Right ventricle myocardium inferior (tissue), 1 donor: ENCODE results near the gene DNAH1. TPM values are rescaled to one million over a fixed set of nuclear protein-coding genes. Genes with fewer than 3 reads are reported as not detected.

ENCODE experiments used
- ATAC-seq: fragments of 200-7000 bp; cut with Tn5 transposase; one replicate; pipeline ENCODE4 v1.9.1; 2020; ENCODE audit warnings: mild to moderate bottlenecking, moderate library complexity
- DNase-seq: peaks from one replicate; pipeline ENCODE4 v3.0.0; 2021; ENCODE audit errors: missing footprints
- intact Hi-C: fragments of 100-400 bp; cut with DNase I; formaldehyde crosslinking; loops from one replicate; pipeline ENCODE4 v1.11.0; 2022
- microRNA-seq: library from miRNA; unstranded; fragments of <30 nt; microRNA quantifications from one replicate; pipeline ENCODE4 v1.2.0, GENCODE V29; 2020
- total RNA-seq: library from RNA; stranded (reverse); fragmentation: NEBNext Ultra II Directional; extraction: Animal tissue kit (Norgen Biotek cat#: 25700); gene quantifications from one replicate; pipeline ENCODE4 v1.2.1, GENCODE V29; 2021
- donor health status: DM: no; HTN: yes; CAD: no; lungs with severe emphysema.

DNAH1 gene
- total RNA-seq, 1 donor from 2014 or later = 2.2 TPM

DNA sequence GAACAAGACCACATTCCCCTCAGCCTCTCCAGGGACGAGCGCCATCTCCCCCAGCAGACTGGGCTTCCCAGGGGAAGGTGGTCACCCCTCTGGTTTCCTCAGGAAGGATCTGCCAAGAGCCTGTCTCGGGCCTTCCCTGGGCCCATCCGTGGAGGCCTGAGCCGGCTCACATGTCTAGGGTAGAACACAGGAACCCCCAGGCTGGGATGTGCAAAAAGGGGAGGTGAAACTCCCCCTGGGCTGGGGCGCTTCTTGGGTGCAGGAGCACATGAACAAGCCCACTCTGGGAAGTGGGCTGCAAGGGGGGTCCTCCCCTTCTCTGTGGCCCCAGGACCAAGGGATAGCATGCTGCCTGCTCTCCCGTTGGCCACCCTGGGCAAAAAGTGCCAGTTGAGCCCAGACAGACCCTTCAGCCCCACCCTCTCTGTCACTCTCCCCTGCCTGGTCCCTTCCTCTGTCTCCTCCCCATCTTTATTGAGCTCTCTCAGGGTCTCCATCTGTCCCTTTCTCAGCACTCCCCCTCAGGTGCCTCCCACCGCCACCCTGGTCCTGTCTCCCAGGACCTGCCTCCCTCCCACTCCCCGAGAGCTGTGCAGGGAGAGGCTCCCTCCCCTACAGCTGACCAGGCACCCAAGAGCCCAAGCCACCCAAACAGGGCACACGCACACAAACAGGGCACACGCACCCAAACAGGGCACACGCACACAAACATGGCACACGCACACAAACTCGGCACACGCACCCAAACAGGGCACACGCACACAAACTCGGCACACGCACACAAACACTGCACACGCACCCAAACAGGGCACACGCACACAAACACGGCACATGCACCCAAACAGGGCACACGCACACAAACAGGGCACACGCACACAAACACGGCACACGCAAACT, 127.9 kb downstream of the DNAH1 start:
- no peak for ATAC-seq
- DNase-seq = no peak
- intact Hi-C loops = no loop called here

DNA sequence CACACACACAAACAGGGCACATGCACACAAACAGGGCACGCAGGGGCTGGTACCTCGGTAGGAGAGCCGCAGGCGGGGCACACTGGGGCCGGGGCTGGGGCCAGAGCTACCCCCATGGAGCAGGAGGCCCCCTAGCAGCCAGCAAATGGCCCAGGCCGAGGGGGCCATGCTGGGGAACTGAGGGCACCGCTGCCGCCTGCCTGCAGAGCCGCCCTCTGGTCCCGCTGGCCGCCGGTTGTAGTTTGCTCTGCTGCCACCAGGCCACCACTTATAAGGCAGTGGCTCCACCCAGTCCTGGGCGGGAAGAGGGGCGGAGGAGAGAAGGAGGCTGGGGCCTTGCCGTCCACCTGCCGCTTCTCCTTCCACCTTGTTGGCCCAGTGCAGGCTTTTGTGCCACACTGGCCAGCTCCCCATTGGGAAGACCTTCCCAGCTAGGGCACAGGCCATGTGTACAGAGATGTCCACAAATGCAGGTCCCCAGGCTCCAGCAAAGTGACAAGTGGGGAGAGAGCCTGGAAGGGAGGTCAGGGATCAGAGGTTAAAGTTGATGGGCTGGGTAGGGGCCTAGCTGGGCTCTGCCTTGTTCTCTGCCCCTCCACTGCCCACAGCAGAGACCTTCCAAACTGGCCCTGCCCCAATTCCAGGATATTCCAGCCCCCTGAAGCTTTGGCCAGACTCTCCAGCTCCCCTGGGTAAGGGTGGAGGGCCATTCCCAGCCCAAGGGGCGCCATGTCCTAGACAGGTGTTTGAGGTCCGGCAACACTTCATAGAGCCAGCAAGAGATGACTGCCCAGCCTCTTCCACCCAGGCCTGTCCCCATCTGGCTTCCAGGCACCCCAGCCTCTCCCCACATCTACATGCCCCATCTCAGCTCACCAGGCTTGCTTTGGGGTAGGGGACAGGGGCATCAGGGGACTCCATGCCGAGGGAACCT, 129.0 kb downstream of the DNAH1 start, which contains the start of gene SEMA3G:
SEMA3G (minus strand) TSS at position 244 of the 934 bp plus-strand sequence; CDS start at position 168, 76 bp downstream.
- intact Hi-C loops = no loop called here
- ATAC-seq (peak; percentile 66), DNase-seq (peak; percentile 90)

DNA sequence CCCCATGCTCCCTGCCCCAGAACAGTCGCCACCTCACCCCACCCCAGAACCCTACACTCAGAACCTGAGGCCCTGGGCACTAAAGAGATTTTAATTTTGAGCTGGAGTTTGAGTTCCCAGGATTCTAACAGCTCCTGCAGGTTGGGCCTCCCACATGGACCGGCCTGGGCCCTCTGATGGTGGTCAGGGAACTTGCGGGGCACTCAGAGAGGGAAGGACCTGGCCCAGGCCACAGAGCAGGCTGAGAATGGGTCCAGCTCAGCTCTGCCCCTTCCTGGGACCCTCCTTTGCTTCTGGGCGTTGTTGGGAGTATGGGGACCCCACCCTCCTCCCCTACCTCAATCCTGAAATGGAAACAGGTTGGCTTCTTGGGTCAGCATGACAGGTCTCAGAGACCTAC, 129.9 kb downstream of the DNAH1 start:
- intact Hi-C loops = no loop called here
- DNase-seq = no peak
- ATAC-seq = no peak

DNA sequence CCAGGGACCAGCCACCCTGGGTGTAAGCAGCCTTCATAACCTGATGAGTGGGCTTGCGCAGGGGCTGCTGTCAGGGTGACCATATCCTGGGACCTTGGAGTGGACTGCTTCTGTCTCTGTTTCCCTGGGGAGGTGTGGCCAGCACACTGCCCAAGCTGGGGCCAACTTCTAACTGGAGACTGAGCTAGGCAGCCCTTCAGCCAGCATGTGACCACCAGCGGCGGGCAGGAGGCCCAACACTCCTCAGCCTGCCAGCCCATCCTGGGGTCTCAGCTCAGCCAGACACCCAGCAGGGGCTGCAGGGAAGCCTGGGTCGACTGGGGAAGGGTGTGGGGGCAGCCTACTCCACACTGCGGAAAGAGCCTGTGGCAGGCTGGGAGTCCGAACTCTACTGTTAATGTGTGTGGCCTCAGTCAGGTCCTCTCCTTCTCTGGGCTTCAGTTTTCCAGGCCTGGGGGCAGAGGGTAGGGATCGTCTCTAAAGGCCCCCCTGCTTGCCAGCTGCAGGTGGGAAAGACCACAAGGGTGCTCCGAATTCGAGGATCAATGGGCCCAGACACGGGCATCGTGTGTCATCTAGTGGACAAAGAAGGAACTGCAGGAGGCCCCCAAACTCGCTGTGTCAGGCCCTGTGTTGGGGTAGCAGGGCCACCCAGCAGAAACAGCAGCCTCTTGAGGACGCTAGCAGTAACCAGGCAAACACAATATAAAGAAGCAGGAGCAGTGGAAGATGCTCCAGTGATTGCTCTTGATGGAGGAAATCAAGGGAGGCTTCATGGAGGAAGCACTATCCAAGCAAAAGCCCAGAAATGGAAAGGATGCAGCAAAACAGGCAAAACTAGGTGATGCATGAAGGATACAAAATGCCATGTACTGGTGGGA, 130.8 kb downstream of the DNAH1 start:
- peak; percentile 19 for ATAC-seq
- intact Hi-C loops = loop anchor here (1.0 kb wide), 1 partner anchor 19 kb away; no protein-coding TSS in a partner anchor
- peak; percentile 86 for DNase-seq

DNA sequence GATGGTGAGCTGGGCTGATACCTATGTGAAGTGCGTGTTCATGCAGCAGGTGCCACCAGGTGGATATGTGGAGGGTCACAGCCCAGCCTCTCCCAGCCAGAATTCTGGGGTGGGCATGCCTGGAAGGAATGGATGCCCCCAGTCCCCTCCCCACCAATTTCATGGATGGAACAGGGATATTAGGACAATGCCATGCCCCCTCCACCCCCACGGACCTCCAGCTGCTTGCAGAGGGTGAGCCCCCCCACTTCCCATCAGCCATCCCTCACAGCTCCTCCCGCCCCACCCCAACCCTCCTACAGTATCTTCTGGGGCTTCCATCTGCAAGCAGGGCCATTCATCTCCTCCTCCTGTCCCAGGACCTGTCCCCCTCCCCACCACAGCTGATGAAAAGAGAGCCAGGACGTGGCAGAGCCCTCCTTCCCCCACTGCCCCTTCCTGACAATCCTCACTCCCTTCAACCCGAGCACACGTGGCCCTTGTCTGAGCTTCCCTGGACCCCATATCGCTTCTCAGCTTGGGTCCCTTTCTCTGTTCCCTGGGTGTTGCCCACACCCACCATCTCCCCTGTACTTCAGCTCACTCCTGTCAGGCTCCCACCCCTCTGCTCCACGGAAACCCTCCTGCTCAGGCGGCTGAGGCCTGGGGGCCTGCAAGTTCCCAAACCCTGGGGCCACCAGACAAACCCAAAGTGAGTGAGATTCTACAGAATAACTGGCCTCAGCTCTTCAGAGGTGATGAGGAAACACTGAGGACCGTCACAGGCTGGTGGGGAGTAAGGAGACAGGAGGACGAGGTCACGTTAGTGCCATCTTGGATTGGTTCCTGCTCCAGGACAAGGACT, 131.6 kb downstream of the DNAH1 start:
- ATAC-seq (no peak), DNase-seq (no peak)
- intact Hi-C loops = loop anchor here (1.0 kb wide), 1 partner anchor 19 kb away; no protein-coding TSS in a partner anchor

Small RNA genes within 50 kb of the gene (microRNA-seq; reads per million reads assigned to microRNA genes)
- gene MIR135A1 = not detected
- 27,706 reads per million, percentile 97 among the genes with 10 or more reads in this experiment for gene MIRLET7G

Other genes starting within 250 kb of the DNAH1 start
- 1.7 TPM for gene POC1A, start 161.9 kb upstream of the DNAH1 start, total RNA-seq
- gene ALAS1, start 118.2 kb upstream of the DNAH1 start, total RNA-seq = 186 TPM
- 0.38 TPM for gene TLR9, start 90.7 kb upstream of the DNAH1 start, total RNA-seq
- 120 TPM for gene TWF2, start 77.2 kb upstream of the DNAH1 start, total RNA-seq
- 8.7 TPM for gene PPM1M, start 70.6 kb upstream of the DNAH1 start, total RNA-seq
- gene WDR82, start 37.7 kb upstream of the DNAH1 start, total RNA-seq = 62.3 TPM
- gene GLYCTK, start 28.5 kb upstream of the DNAH1 start, total RNA-seq = 5.2 TPM
- gene BAP1, start 93.7 kb downstream of the DNAH1 start, total RNA-seq = 53.3 TPM
- 13.7 TPM for gene PHF7, start 94.3 kb downstream of the DNAH1 start, total RNA-seq
- 12.3 TPM for gene SEMA3G, start 128.8 kb downstream of the DNAH1 start, total RNA-seq
- 9,051 TPM for gene TNNC1, start 137.7 kb downstream of the DNAH1 start, total RNA-seq
- gene NISCH, start 139.3 kb downstream of the DNAH1 start, total RNA-seq = 45.6 TPM
- 88.1 TPM for gene STAB1, start 179.0 kb downstream of the DNAH1 start, total RNA-seq
- gene NT5DC2, start 217.5 kb downstream of the DNAH1 start, total RNA-seq = 105 TPM
- gene UQCC5, start 220.3 kb downstream of the DNAH1 start, total RNA-seq = 71.1 TPM